SK-N-SH treated with all-trans-retinoic acid at 6 μM for 48 hours (cell line): Measurements from ENCODE around the gene MZB1.

Experiments used
- ATAC-seq: fragments of 200-7000 bp; cut with Tn5 transposase; 3 replicates; pipeline ENCODE4 v1.9.1; 2020; ENCODE audit warnings: mild to moderate bottlenecking, moderate library complexity
- BACH2 ChIP-seq: fragments of 250-450 bp; sonication (Bioruptor Pico); IDR thresholded peaks from 2 replicates; pipeline ENCODE4 v1.9.0; 2021; ENCODE audit warnings: mild to moderate bottlenecking, borderline replicate concordance
- CREB5 ChIP-seq: fragments of 250-450 bp; sonication (Bioruptor Pico); IDR thresholded peaks from 2 replicates; pipeline ENCODE4 v1.5.1; 2020; ENCODE audit warnings: low read depth, mild to moderate bottlenecking, moderate library complexity
- GLIS3 ChIP-seq: fragments of 250-450 bp; sonication (Bioruptor Pico); IDR thresholded peaks from 2 replicates; pipeline ENCODE4 v1.5.0; 2020; ENCODE audit warnings: mild to moderate bottlenecking, moderate library complexity
- ISL1 ChIP-seq: fragments of 250-450 bp; sonication (Bioruptor Pico); IDR thresholded peaks from 2 replicates; pipeline ENCODE4 v2.1.2; 2022; ENCODE audit warnings: mild to moderate bottlenecking, moderate library complexity
- OSR1 ChIP-seq: fragments of 250-450 bp; sonication (Bioruptor Pico); IDR thresholded peaks from 2 replicates; pipeline ENCODE4 v1.8.0; 2022; ENCODE audit warnings: moderate library complexity, mild to moderate bottlenecking, inconsistent platforms
- PATZ1 ChIP-seq: fragments of 250-450 bp; sonication (Bioruptor Pico); IDR thresholded peaks from 2 replicates; pipeline ENCODE4 v1.8.0; 2020; ENCODE audit warnings: mild to moderate bottlenecking, moderate library complexity, borderline replicate concordance
- PPARA ChIP-seq: fragments of 250-450 bp; sonication (Bioruptor Pico); IDR thresholded peaks from 2 replicates; pipeline ENCODE4 v1.5.0; 2020; ENCODE audit warnings: mild to moderate bottlenecking, borderline replicate concordance
- RARB ChIP-seq: fragments of 250-450 bp; sonication (Bioruptor Pico); IDR thresholded peaks from 2 replicates; pipeline ENCODE4 v1.8.0; 2021; ENCODE audit warnings: mild to moderate bottlenecking, moderate library complexity
- SNAI2 ChIP-seq: fragments of 250-450 bp; sonication (Bioruptor Pico); IDR thresholded peaks from 2 replicates; pipeline ENCODE4 v1.5.0; 2020; ENCODE audit warnings: mild to moderate bottlenecking, moderate library complexity
- TCF4 ChIP-seq: fragments of 250-450 bp; sonication (Bioruptor Pico); IDR thresholded peaks from 2 replicates; pipeline ENCODE4 v1.8.0; 2021; ENCODE audit warnings: mild to moderate bottlenecking, moderate library complexity, borderline replicate concordance
- TSHZ2 ChIP-seq: fragments of 250-450 bp; sonication (Bioruptor Pico); IDR thresholded peaks from 2 replicates; pipeline ENCODE4 v1.5.0; 2020; ENCODE audit warnings: mild to moderate bottlenecking, moderate library complexity
- ZC3H10 ChIP-seq: fragments of 250-450 bp; sonication (Bioruptor Pico); IDR thresholded peaks from 2 replicates; pipeline ENCODE4 v1.5.1; 2021; ENCODE audit warnings: mild to moderate bottlenecking, moderate library complexity
- ZFP3 ChIP-seq: fragments of 250-450 bp; sonication (Bioruptor Pico); IDR thresholded peaks from 2 replicates; pipeline ENCODE4 v1.5.0; 2020; ENCODE audit warnings: mild to moderate bottlenecking, moderate library complexity
- ZFP30 ChIP-seq: fragments of 450-650 bp; formaldehyde crosslinking; IDR thresholded peaks from 2 replicates; pipeline ENCODE4 v1.5.0; 2022; ENCODE audit warnings: mild to moderate bottlenecking, moderate library complexity
- ZNF565 ChIP-seq: fragments of 450-650 bp; formaldehyde crosslinking; conservative IDR thresholded peaks from 2 replicates; pipeline ENCODE4 v1.5.0; 2020; ENCODE audit warnings: low read depth, mild to moderate bottlenecking, moderate library complexity
- ZNF70 ChIP-seq: fragments of 450-650 bp; formaldehyde crosslinking; IDR thresholded peaks from 2 replicates; pipeline ENCODE4 v1.5.0; 2020; ENCODE audit warnings: mild to moderate bottlenecking, moderate library complexity
- TF ChIP-seq, protein P1 (sequence below): fragments of 250-450 bp; sonication (Bioruptor Pico); IDR thresholded peaks from 2 replicates; pipeline ENCODE4 v1.8.0; 2021; ENCODE audit warnings: low read depth, mild to moderate bottlenecking, moderate library complexity, borderline replicate concordance
- TF ChIP-seq, protein P2 (sequence below): fragments of 250-450 bp; sonication (Bioruptor Pico); IDR thresholded peaks from 2 replicates; pipeline ENCODE4 v1.5.1; 2021; ENCODE audit warnings: mild to moderate bottlenecking, moderate library complexity

MZB1 gene, protein sequence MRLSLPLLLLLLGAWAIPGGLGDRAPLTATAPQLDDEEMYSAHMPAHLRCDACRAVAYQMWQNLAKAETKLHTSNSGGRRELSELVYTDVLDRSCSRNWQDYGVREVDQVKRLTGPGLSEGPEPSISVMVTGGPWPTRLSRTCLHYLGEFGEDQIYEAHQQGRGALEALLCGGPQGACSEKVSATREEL

DNA sequence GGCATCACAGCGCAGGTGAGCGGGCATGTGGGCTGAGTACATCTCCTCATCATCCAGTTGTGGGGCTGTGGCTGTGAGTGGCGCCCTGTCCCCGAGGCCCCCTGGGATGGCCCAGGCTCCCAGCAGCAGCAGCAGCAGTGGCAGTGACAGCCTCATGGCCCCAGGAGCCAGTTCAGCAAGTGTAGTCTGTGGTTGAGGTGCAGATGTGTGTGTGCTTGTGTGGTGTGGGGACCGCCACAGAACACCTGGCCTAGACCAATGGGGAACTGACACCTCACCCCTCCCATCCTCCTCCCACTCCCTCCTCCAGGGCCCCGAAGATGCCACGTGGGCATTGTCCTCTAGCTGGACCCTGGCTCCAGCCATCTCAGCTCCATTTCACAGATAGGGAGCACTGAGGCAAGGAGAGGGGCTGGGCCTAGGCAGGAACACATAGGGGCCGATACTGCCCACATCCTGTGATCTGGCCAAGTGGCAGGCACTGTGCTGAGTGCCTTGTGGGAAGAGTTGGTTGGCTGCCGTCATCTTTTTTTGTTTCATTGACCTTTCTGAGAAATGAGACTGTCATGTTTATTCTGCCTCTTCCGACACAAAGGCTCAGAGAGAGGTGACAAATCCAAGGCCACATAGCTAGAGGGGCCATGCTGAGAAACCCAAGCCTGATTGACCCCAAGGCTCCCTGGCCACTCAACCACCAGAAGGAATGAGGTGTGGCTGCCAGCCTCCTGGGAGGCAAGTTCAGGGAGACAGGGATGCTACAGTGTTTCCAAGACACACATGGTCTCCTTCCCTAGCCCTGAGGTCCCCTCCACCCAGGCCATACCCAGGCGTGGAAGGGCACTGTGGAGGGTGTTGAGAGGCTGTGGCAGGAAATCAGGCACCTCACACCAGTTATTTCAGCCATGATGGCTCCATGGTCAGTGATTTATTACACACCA lies at the start of gene MZB1:
TSS of gene MZB1 (minus strand) at position 213 of the 938 bp plus-strand sequence. CDS start at position 156, 57 bp downstream.
- no peak for TF ChIP-seq PPARA (CRISPR knock-in tag)
- no peak for TF ChIP-seq OSR1 (CRISPR knock-in tag)
- no peak for TF ChIP-seq ZNF70 (CRISPR knock-in tag)
- TF ChIP-seq ZC3H10 = no peak
- TF ChIP-seq TCF4 (CRISPR knock-in tag) = no peak
- no peak for TF ChIP-seq GLIS3 (CRISPR knock-in tag)
- no peak for TF ChIP-seq ZNF565 (CRISPR knock-in tag)
- no peak for TF ChIP-seq ZFP30 (CRISPR knock-in tag)
- no peak for TF ChIP-seq SNAI2 (CRISPR knock-in tag)
- TF ChIP-seq, protein P1, sequence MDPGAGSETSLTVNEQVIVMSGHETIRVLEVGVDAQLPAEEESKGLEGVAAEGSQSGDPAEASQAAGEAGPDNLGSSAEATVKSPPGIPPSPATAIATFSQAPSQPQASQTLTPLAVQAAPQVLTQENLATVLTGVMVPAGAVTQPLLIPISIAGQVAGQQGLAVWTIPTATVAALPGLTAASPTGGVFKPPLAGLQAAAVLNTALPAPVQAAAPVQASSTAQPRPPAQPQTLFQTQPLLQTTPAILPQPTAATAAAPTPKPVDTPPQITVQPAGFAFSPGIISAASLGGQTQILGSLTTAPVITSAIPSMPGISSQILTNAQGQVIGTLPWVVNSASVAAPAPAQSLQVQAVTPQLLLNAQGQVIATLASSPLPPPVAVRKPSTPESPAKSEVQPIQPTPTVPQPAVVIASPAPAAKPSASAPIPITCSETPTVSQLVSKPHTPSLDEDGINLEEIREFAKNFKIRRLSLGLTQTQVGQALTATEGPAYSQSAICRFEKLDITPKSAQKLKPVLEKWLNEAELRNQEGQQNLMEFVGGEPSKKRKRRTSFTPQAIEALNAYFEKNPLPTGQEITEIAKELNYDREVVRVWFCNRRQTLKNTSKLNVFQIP = no peak
- TF ChIP-seq RARB (CRISPR knock-in tag) = no peak
- ATAC-seq = no peak

GRCh38 chr5:139439013-139439903 lies 49.5 kb upstream of the MZB1 start, which contains the start of gene DNAJC18:
Gene DNAJC18, minus strand, starts transcription at chr5:139439525. Its CDS starts 80 bp downstream, at chr5:139439445.
- TF ChIP-seq ZFP3 = peak; percentile 54; the same call in 1 of the 2 replicates
- TF ChIP-seq TSHZ2 = 0 out of 2 replicates have a peak, but pooled peaks have one; percentile 60
- TF ChIP-seq ISL1 (CRISPR knock-in tag) = no peak
- TF ChIP-seq CREB5 (CRISPR knock-in tag) = no peak
- peak; percentile 83 for ATAC-seq

DNA sequence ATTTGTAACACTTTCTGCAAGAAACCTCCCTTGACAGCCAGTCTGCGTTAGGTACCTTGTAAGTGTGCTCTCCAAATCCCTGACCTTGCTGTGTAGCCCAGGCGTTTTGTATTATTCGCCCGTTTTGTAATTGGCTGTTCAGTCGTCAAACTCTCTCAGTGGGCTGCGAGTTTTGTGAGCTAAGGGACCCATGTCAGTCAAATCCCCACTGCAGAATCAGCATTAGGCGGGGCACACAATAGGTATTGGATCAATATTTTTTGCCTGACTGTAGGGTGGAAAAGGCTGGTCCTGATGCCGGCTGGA lies 48.9 kb upstream of the MZB1 start:
- TF ChIP-seq, protein P2, sequence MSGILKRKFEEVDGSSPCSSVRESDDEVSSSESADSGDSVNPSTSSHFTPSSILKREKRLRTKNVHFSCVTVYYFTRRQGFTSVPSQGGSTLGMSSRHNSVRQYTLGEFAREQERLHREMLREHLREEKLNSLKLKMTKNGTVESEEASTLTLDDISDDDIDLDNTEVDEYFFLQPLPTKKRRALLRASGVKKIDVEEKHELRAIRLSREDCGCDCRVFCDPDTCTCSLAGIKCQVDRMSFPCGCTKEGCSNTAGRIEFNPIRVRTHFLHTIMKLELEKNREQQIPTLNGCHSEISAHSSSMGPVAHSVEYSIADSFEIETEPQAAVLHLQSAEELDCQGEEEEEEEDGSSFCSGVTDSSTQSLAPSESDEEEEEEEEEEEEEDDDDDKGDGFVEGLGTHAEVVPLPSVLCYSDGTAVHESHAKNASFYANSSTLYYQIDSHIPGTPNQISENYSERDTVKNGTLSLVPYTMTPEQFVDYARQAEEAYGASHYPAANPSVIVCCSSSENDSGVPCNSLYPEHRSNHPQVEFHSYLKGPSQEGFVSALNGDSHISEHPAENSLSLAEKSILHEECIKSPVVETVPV (CRISPR knock-in tag) = no peak
- no peak for TF ChIP-seq PPARA (CRISPR knock-in tag)
- no peak for TF ChIP-seq GLIS3 (CRISPR knock-in tag)
- no peak for TF ChIP-seq ISL1 (CRISPR knock-in tag)
- TF ChIP-seq BACH2 (CRISPR knock-in tag) = no peak
- no peak for TF ChIP-seq ZNF70 (CRISPR knock-in tag)
- no peak for TF ChIP-seq TCF4 (CRISPR knock-in tag)
- TF ChIP-seq TSHZ2 = no peak
- TF ChIP-seq ZFP3 = no peak
- TF ChIP-seq PATZ1 (CRISPR knock-in tag) = no peak
- no peak for ATAC-seq
